Measurements from ENCODE around the gene SH2D4B.

Gene SH2D4B

GRCh38 chr10:80537736-80538480 lies at the start of gene SH2D4B:
SH2D4B (plus strand) TSS chr10:80537902; CDS start chr10:80538332, 430 bp downstream.
- H3K4me3 ChIP-seq = no peak within 1 kb of the TSS
- no peaks in the 10 kb centered on the region for H3K9me3 ChIP-seq
- in situ Hi-C loops (cut with MboI; ENCODE audit: low sequenced_read_pairs) = no loop called here

GRCh38 chr10:80488539-80489066 lies 49.1 kb upstream of the SH2D4B start:
- Histone ChIP-seq H3K4me3 (no peak overlapping the region), H3K9me3 (no peaks in the 10 kb centered on the region), H3K27me3 (ENCODE audit: low read depth) (no peaks in the 10 kb centered on the region), H3K4me1 (peaks cover 10% of the 10 kb centered on the region), H3K36me3 (replicated peaks) (no peaks in the 10 kb centered on the region)
- DNase-seq (ENCODE audit: low spot score in 2 of 2) = no peak
- in situ Hi-C loops (cut with MboI; ENCODE audit: low sequenced_read_pairs) = no loop called here

More at GRCh38 chr10:80537736-80538480, at the start of gene SH2D4B:
- Histone ChIP-seq H3K4me1 (no peaks in the 10 kb centered on the region), H3K27me3 (ENCODE audit: low read depth) (no peaks in the 10 kb centered on the region), H3K36me3 (replicated peaks) (no peaks in the 10 kb centered on the region)
- no peak for DNase-seq (ENCODE audit: low spot score in 2 of 2)

GRCh38 chr10:80489371-80490112 lies 48.2 kb upstream of the SH2D4B start:
- Histone ChIP-seq H3K9me3 (no peaks in the 10 kb centered on the region), H3K27me3 (ENCODE audit: low read depth) (no peaks in the 10 kb centered on the region), H3K4me1 (peaks cover 3% of the 10 kb centered on the region; the same call in 1 of the 2 replicates), H3K36me3 (replicated peaks) (no peaks in the 10 kb centered on the region), H3K4me3 (no peak overlapping the region)
- no peak for DNase-seq (ENCODE audit: low spot score in 2 of 2)
- in situ Hi-C loops (cut with MboI; ENCODE audit: low sequenced_read_pairs) = no loop called here

- no peak for DNase-seq (ENCODE audit: low spot score in 2 of 2)
- in situ Hi-C loops (cut with MboI; ENCODE audit: low sequenced_read_pairs) = no loop called here
- Histone ChIP-seq H3K4me3 (no peak overlapping the region), H3K9me3 (peaks cover 4% of the 10 kb centered on the region; the same call in 1 of the 2 replicates), H3K4me1 (no peaks in the 10 kb centered on the region), H3K36me3 (replicated peaks) (0 out of 2 replicates have a peak, but pooled peaks cover 3% of the 10 kb centered on the region), H3K27me3 (ENCODE audit: low read depth) (no peaks in the 10 kb centered on the region)
These were observed 46.2 kb upstream of the SH2D4B start for GRCh38 chr10:80491251-80492102.

- DNase-seq (ENCODE audit: low spot score in 2 of 2) = no peak
- Histone ChIP-seq H3K36me3 (replicated peaks) (0 out of 2 replicates have a peak, but pooled peaks cover 5% of the 10 kb centered on the region), H3K27me3 (ENCODE audit: low read depth) (no peaks in the 10 kb centered on the region), H3K4me3 (no peak overlapping the region), H3K9me3 (peaks cover 4% of the 10 kb centered on the region; the same call in 1 of the 2 replicates), H3K4me1 (no peaks in the 10 kb centered on the region)
- in situ Hi-C loops (cut with MboI; ENCODE audit: low sequenced_read_pairs) = no loop called here
These were observed 44.7 kb upstream of the SH2D4B start for GRCh38 chr10:80492848-80493521.

- peaks cover 4% of the 10 kb centered on the region; the same call in 1 of the 2 replicates for H3K9me3 ChIP-seq
- H3K27me3 ChIP-seq (ENCODE audit: low read depth) = no peaks in the 10 kb centered on the region
- no peaks in the 10 kb centered on the region for H3K4me1 ChIP-seq
- 0 out of 2 replicates have a peak, but pooled peaks cover 5% of the 10 kb centered on the region for H3K36me3 ChIP-seq (replicated peaks)
- in situ Hi-C loops (cut with MboI; ENCODE audit: low sequenced_read_pairs) = no loop called here
- H3K4me3 ChIP-seq = no peak overlapping the region
- no peak for DNase-seq (ENCODE audit: low spot score in 2 of 2)
These were observed 44.1 kb upstream of the SH2D4B start for GRCh38 chr10:80493522-80494051.

DNA sequence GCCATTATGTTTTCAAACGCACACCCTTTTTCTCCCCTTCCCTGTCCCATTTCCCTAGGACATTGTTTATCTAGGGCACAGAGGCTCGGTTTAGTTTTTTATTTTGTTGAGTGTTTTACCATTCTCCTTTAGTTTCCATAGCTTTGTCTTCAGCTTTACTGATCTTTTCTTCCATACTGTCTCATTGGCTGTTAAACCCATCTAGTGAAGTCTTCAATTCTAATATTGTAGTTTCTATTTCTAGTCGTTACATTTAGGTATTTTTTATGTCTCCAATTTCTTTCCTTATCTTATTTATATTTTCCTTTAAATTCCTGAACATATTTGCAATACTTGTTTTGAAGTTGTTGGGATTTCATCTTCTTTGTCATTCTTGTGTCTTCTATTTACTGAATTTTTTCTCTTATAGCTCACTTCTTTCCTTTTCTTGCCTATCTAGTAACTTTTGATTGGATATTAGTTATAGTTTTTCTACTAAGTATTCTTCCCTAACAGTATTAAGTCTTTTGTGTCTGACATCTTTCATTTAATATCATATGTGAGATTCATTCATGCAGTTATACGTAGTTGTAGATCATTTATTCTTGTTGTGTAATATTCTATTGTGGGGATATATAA lies 41.0 kb upstream of the SH2D4B start:
- H3K36me3 ChIP-seq (replicated peaks) = 0 out of 2 replicates have a peak, but pooled peaks cover 5% of the 10 kb centered on the region
- no peak overlapping the region for H3K4me3 ChIP-seq
- H3K4me1 ChIP-seq = no peaks in the 10 kb centered on the region
- DNase-seq (ENCODE audit: low spot score in 2 of 2) = no peak
- no peaks in the 10 kb centered on the region for H3K27me3 ChIP-seq (ENCODE audit: low read depth)
- in situ Hi-C loops (cut with MboI; ENCODE audit: low sequenced_read_pairs) = no loop called here
- peaks cover 4% of the 10 kb centered on the region; the same call in 1 of the 2 replicates for H3K9me3 ChIP-seq

GRCh38 chr10:80497187-80498077 lies 40.3 kb upstream of the SH2D4B start:
- H3K4me3 ChIP-seq = no peak overlapping the region
- H3K9me3 ChIP-seq = peaks cover 4% of the 10 kb centered on the region; the same call in 1 of the 2 replicates
- H3K27me3 ChIP-seq (ENCODE audit: low read depth) = no peaks in the 10 kb centered on the region
- DNase-seq (ENCODE audit: low spot score in 2 of 2) = no peak
- H3K4me1 ChIP-seq = no peaks in the 10 kb centered on the region
- H3K36me3 ChIP-seq (replicated peaks) = 0 out of 2 replicates have a peak, but pooled peaks cover 5% of the 10 kb centered on the region
- in situ Hi-C loops (cut with MboI; ENCODE audit: low sequenced_read_pairs) = no loop called here

- no peak for DNase-seq (ENCODE audit: low spot score in 2 of 2)
- H3K4me3 ChIP-seq = no peak overlapping the region
- peaks cover 4% of the 10 kb centered on the region; the same call in 1 of the 2 replicates for H3K9me3 ChIP-seq
- in situ Hi-C loops (cut with MboI; ENCODE audit: low sequenced_read_pairs) = no loop called here
- 0 out of 2 replicates have a peak, but pooled peaks cover 5% of the 10 kb centered on the region for H3K36me3 ChIP-seq (replicated peaks)
- no peaks in the 10 kb centered on the region for H3K4me1 ChIP-seq
- no peaks in the 10 kb centered on the region for H3K27me3 ChIP-seq (ENCODE audit: low read depth)
These were observed 39.4 kb upstream of the SH2D4B start for GRCh38 chr10:80498078-80498832.

GRCh38 chr10:80498833-80499741 lies 38.6 kb upstream of the SH2D4B start:
- no peaks in the 10 kb centered on the region for H3K27me3 ChIP-seq (ENCODE audit: low read depth)
- peak in 1 of 2 experiments; percentile 18 for DNase-seq (ENCODE audit: low spot score in 2 of 2)
- H3K9me3 ChIP-seq = peaks cover 4% of the 10 kb centered on the region; the same call in 1 of the 2 replicates
- H3K36me3 ChIP-seq (replicated peaks) = 0 out of 2 replicates have a peak, but pooled peaks cover 5% of the 10 kb centered on the region
- H3K4me1 ChIP-seq = no peaks in the 10 kb centered on the region
- H3K4me3 ChIP-seq = no peak overlapping the region
- in situ Hi-C loops (cut with MboI; ENCODE audit: low sequenced_read_pairs) = no loop called here

Data from HAP-1 (cell line).